C4-2B (cell line): ENCODE measurements around the gene SMKR1.

ENCODE experiments used
- H3K27ac ChIP-seq: fragments of 450-650 bp; 2 replicates; pipeline ENCODE4 v1.5.1; 2017
- ZFX ChIP-seq: fragments of 450-650 bp; IDR thresholded peaks from 2 replicates; pipeline ENCODE4 v1.6.1; 2017
- TF ChIP-seq, protein P1 (sequence below): fragments of 450-650 bp; conservative IDR thresholded peaks from 2 replicates; pipeline ENCODE4 v1.5.1; 2017; ENCODE audit warnings: mild to moderate bottlenecking

Gene SMKR1

DNA sequence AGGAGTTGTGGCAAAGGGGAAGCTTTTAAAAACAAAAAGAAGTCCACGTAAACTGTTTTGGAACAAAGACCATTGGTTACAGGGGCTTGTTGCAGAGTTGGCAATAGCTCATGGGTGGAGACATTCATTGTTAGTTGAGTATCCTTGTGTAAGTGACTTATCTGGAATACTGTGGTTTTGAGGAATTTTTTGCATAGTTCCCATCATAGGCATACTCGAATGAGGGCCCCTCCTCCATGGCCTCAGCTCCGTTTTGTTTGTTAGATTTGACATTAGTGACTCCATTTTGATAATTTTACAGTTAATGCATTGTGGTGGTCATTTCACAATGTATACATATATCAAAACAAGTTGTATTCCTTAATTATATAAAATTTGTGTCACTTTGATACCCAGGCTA lies 12.8 kb upstream of the SMKR1 start:
- TF ChIP-seq, protein P1, sequence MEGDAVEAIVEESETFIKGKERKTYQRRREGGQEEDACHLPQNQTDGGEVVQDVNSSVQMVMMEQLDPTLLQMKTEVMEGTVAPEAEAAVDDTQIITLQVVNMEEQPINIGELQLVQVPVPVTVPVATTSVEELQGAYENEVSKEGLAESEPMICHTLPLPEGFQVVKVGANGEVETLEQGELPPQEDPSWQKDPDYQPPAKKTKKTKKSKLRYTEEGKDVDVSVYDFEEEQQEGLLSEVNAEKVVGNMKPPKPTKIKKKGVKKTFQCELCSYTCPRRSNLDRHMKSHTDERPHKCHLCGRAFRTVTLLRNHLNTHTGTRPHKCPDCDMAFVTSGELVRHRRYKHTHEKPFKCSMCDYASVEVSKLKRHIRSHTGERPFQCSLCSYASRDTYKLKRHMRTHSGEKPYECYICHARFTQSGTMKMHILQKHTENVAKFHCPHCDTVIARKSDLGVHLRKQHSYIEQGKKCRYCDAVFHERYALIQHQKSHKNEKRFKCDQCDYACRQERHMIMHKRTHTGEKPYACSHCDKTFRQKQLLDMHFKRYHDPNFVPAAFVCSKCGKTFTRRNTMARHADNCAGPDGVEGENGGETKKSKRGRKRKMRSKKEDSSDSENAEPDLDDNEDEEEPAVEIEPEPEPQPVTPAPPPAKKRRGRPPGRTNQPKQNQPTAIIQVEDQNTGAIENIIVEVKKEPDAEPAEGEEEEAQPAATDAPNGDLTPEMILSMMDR: no peak
- TF ChIP-seq ZFX: no peak
- H3K27ac ChIP-seq: no peak overlapping the region

DNA sequence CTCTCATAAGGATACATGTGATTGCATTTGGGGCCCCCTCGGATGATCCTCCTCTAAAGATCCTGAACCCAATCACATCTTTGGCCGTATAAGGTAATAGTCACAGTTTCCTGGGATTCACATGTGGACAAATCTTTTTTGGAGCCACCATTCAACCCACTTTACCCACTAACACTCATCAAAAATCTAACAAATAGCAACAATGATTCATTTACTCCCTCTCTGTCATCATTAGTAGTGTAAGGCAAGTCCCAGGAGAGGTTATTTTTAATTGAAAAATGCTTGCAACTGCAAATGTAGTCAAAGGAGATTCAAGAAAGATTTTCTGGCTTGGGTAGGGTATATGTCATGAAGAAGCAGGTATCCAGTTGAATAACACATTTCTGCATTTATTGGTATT lies 9.9 kb upstream of the SMKR1 start:
- no peak for TF ChIP-seq ZFX
- TF ChIP-seq, protein P1: no peak
- H3K27ac ChIP-seq: no peak overlapping the region

DNA sequence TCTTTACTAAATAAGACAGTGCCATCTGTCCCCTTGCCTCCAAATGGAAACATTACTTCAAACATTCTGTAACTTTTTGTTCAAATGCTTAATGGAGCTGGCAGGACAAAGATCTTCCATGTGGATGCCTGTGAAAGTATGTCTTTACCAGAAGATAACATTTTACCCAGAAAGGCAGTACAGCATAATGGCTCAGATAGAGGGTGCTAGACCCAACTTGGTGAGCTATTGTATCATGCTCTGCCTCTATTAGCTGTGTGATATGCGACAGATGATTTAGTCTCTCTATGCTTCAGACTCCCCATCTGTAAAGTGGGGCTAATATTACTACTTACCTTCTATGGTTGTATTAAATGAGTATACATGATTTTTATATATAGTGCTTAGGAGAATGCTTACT lies 8.8 kb upstream of the SMKR1 start:
- no peak for TF ChIP-seq ZFX
- TF ChIP-seq, protein P1: peak; percentile 18
- H3K27ac ChIP-seq: no peak overlapping the region

DNA sequence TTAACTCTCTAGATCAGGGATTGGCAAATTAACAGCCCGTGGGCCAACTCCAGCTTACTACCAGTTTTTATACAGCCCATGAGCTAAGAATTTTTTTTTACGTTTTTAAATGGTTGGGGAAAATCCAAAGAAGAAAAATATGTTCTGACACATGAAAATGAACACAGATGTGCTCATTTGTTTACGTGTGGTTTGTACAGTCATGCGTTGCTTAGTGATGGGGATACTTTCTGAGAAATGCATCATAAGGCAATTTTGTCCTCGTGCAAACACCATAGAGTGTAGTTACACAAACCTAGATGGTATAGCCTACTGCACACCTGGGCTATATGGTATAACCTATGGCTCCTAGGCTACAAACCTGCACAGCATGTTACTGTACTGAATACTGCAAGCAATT lies 8.3 kb upstream of the SMKR1 start:
- TF ChIP-seq ZFX: no peak
- TF ChIP-seq, protein P1: peak; percentile 0; the same call in 1 of the 2 replicates
- H3K27ac ChIP-seq: no peak overlapping the region

DNA sequence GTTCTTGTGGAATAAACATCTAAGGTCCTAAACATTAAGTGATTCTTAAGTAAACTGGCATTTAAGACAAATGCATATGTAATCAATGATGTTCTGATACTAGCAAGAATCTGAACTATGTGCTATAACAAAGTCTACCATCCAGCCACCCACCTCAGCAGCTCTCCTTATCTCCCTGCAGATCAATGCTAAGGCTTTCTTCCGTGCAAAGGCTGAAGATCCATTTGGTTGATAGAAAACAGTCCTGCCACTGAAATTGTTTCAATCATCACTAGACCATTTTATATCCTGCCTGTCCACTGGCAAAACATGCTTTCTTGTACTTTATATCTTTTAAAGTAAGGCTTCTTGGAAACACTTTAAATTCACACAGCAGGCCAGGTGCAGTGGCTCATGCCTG lies 6.3 kb upstream of the SMKR1 start:
- TF ChIP-seq ZFX: no peak
- TF ChIP-seq, protein P1: no peak
- H3K27ac ChIP-seq: no peak overlapping the region

DNA sequence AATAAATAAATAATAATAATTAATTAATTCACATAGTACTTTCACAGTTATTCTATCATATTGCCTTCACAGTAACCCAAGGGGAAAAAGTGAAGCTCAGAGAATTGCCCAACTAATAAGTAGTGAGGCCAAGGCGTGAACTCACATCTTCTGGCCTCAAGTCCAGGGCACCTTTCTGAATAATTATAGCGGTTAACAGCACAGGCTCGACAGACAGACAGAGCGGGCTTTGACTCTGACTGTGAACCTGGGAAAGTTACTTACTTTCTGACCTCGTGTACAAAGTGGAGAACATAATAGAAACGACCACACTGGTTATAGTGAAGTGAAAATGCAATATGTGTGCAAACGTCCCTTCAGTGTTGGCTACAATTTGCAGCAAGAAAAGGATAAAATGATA lies 5.7 kb upstream of the SMKR1 start:
- TF ChIP-seq, protein P1: no peak
- no peak for TF ChIP-seq ZFX
- H3K27ac ChIP-seq: no peak overlapping the region

DNA sequence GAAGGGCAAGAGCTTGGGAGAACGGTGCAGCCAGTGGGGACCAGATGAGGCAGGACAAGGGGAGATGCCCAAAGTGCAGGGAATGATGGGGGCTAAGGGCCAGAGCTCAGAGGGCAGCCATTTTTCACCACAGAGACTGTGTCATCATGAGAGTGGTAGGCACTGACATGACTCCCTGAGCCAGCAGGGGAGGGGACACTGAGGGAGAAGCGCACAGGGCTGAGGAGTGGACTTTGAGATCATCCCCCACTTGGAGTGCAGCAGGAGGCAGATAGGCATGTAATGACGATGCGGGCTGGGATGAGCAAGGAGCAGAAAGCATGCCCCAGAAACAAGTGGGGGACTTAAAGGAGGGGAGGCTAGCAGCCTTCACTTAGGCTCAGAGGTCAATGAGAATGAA lies 5.2 kb upstream of the SMKR1 start:
- TF ChIP-seq, protein P1: no peak
- TF ChIP-seq ZFX: no peak
- H3K27ac ChIP-seq: no peak overlapping the region
